Measurements from ENCODE around the gene VWA8.
A peak's percentile ranks its signal among the peaks of the same experiment; 100 is the strongest.

DNA sequence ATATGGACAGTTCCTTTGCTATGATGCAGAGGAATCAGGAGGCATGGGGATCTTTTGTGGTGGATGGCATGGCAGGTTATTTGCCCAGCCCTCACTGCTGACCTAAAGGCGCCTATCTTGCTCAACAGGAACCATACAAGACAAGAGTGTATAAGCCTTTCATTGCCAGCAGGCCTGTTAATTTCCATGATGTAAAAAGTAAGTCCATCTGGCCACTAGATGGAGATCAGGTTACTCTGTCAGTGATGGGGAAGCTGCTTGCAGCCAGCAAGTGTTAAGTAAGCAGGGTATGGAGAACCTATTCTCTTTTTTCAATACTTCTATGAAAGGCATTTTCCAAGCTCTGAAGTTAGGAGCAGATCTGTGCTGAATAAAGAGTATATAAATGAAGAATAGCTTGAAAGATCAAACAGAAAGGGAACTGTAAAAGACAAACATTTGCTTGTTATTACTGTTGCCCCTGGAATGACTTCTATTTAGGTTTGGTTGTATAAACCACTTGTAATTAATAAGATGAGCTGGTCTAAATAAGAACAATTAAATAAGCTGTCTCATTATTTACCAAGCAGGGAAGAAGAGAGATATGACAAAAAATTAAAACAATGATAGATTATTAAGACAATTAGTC, 292.7 kb downstream of the VWA8 start:
- TF ChIP-seq, protein P1, sequence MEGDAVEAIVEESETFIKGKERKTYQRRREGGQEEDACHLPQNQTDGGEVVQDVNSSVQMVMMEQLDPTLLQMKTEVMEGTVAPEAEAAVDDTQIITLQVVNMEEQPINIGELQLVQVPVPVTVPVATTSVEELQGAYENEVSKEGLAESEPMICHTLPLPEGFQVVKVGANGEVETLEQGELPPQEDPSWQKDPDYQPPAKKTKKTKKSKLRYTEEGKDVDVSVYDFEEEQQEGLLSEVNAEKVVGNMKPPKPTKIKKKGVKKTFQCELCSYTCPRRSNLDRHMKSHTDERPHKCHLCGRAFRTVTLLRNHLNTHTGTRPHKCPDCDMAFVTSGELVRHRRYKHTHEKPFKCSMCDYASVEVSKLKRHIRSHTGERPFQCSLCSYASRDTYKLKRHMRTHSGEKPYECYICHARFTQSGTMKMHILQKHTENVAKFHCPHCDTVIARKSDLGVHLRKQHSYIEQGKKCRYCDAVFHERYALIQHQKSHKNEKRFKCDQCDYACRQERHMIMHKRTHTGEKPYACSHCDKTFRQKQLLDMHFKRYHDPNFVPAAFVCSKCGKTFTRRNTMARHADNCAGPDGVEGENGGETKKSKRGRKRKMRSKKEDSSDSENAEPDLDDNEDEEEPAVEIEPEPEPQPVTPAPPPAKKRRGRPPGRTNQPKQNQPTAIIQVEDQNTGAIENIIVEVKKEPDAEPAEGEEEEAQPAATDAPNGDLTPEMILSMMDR (IDR thresholded peaks at IDR 0.05 in 8 of 11, conservative IDR thresholded peaks at IDR 0.05 in 3 of 11) = peak; percentile 32 to 82 (median 65)
- TF ChIP-seq POLR2A (IDR thresholded peaks at IDR 0.05) = no peak
- peak in 1 of 3 donors; percentile 9 for TF ChIP-seq POLR2AphosphoS5 (IDR thresholded peaks at IDR 0.05)
